HCT116 (cell line): ENCODE results near the gene PNPLA2. TPM values are rescaled to one million over a fixed set of nuclear protein-coding genes. Genes with fewer than 3 reads are reported as not detected.

Source experiments
- ATAC-seq: fragments of 200-7000 bp; cut with Tn5 transposase; 2 replicates; pipeline ENCODE4 v1.9.1; 2020; ENCODE audit warnings: mild to moderate bottlenecking, moderate library complexity
- BruUV-seq: library from RNA; stranded (reverse); fragments of 400-500 nt; replicated peaks from 2 replicates; lab custom pipeline; 2021; lab: Mats Ljungman, UMichigan
- CTCF ChIA-PET: fragments of 300-600 bp; sonication (Branson Sonifier 250); formaldehyde crosslinking; loops from one replicate; lab custom pipeline; 2021; ENCODE audit warnings: antibody characterized with exemption; lab: Charles Lee
- POLR2A ChIA-PET: fragments of 300-600, 350-600 bp; sonication (Branson Sonifier 250); formaldehyde crosslinking; loops from one replicate; lab custom pipeline; 2021; ENCODE audit warnings: antibody characterized with exemption; lab: Charles Lee
- RAD21 ChIA-PET, 2 experiments: fragments of 300-600 bp; sonication (Branson Sonifier 250); formaldehyde crosslinking; loops; one replicate each; lab custom pipeline; 2023; ENCODE audit warnings: low total read pairs in 2 of 2; ENCODE audit not compliant: uncharacterized antibody in 2 of 2, unreplicated experiment in 2 of 2, low non-redundant PET in 1 of 2; lab: Charles Lee
- DNase-seq: peaks from one replicate; pipeline ENCODE4 v3.0.0-alpha.2; 2010; ENCODE audit warnings: low read depth, low spot score
- H2AFZ ChIP-seq: fragments of 200-600 bp; shearing (Covaris generic), sonication (generic); 2 replicates; pipeline ENCODE4 v1.6.1; 2017; ENCODE audit warnings: low read depth, mixed run types, mixed read lengths, antibody characterized with exemption, low read length; ENCODE audit not compliant: poor library complexity, severe bottlenecking
- H3K27ac ChIP-seq: 2 replicates; pipeline ENCODE4 v1.5.1; 2012; ENCODE audit warnings: low read depth, low read length
- H3K27me3 ChIP-seq: fragments of 200-600 bp; sonication (generic); 2 replicates; pipeline ENCODE4 v1.6.1; 2016; ENCODE audit warnings: mixed run types, low read length, mixed read lengths; ENCODE audit not compliant: insufficient read depth
- H3K36me3 ChIP-seq, 2 experiments: fragments of 200-500 bp in 1 of 2; fragments of 200-600 bp in 1 of 2; sonication (Bioruptor generic) in 1 of 2; sonication (generic) in 1 of 2; 2 replicates each; pipeline versions ENCODE4 v1.5.1 to v1.6.1; 2014 to 2016; ENCODE audit warnings: low read length in 2 of 2, inconsistent platforms in 1 of 2, mixed read lengths in 1 of 2, mixed run types in 1 of 2; ENCODE audit not compliant: insufficient read depth in 2 of 2, control insufficient read depth in 1 of 2
- H3K4me1 ChIP-seq, 2 experiments: fragments of 200-600 bp in 1 of 2; sonication (generic) in 1 of 2; 2 replicates each; pipeline versions ENCODE4 v1.5.1 to v1.6.1; 2012 to 2017; ENCODE audit warnings: low read length in 2 of 2, inconsistent platforms in 1 of 2, mild to moderate bottlenecking in 1 of 2, mixed read lengths in 1 of 2, mixed run types in 1 of 2, moderate library complexity in 1 of 2; ENCODE audit not compliant: insufficient read depth in 2 of 2, control insufficient read depth in 1 of 2
- H3K4me2 ChIP-seq: fragments of 200-600 bp; sonication (generic); 2 replicates; pipeline ENCODE4 v1.6.1; 2017; ENCODE audit warnings: mixed run types, low read length, mixed read lengths
- H3K4me3 ChIP-seq, 2 experiments: fragments of 200-600 bp in 1 of 2; sonication (generic) in 1 of 2; replicated peaks in 1 of 2; 2 replicates each; pipeline ENCODE4 v1.5.1; 2011 to 2016; ENCODE audit warnings: low read length in 2 of 2, control low read depth in 1 of 2, low read depth in 1 of 2, mild to moderate bottlenecking in 1 of 2, mixed read lengths in 1 of 2, mixed run types in 1 of 2
- H3K79me2 ChIP-seq: fragments of 200-600 bp; sonication (generic); 2 replicates; pipeline ENCODE4 v1.6.1; 2017; ENCODE audit warnings: mild to moderate bottlenecking, mixed run types, low read length, moderate library complexity, mixed read lengths; ENCODE audit not compliant: insufficient read depth
- H3K9ac ChIP-seq: fragments of 200-600 bp; sonication (generic); 2 replicates; pipeline ENCODE4 v1.6.1; 2016; ENCODE audit warnings: low read length, mixed read lengths
- H3K9me2 ChIP-seq: fragments of 200-600 bp; sonication (generic), shearing (Covaris generic); 2 replicates; pipeline ENCODE4 v1.6.1; 2017; ENCODE audit warnings: mixed run types, mild to moderate bottlenecking, moderate library complexity; ENCODE audit not compliant: insufficient read depth
- H3K9me3 ChIP-seq, 2 experiments: fragments of 200-500 bp in 1 of 2; fragments of 200-600 bp in 1 of 2; sonication (Bioruptor generic) in 1 of 2; sonication (generic) in 1 of 2; 2 replicates each; pipeline ENCODE4 v1.6.1; 2014 to 2017; ENCODE audit warnings: low read length in 2 of 2, mixed read lengths in 2 of 2, inconsistent platforms in 1 of 2, low read depth in 1 of 2, mild to moderate bottlenecking in 1 of 2, mixed run types in 1 of 2, moderate library complexity in 1 of 2; ENCODE audit not compliant: control insufficient read depth in 1 of 2, insufficient read depth in 1 of 2
- H4K20me1 ChIP-seq: fragments of 200-600 bp; sonication (generic), shearing (Covaris generic); 2 replicates; pipeline ENCODE4 v1.6.1; 2017; ENCODE audit warnings: mixed run types, mild to moderate bottlenecking, moderate library complexity; ENCODE audit not compliant: insufficient read depth
- ATF3 ChIP-seq: IDR thresholded peaks from 2 replicates; pipeline ENCODE4 v1.6.1; 2012
- CBX3 ChIP-seq: IDR thresholded peaks from 2 replicates; pipeline ENCODE4 v1.6.1; 2012; ENCODE audit warnings: low read depth
- CTCF ChIP-seq, 3 experiments: fragments of 200-600 bp in 1 of 3; sonication (generic) in 1 of 3; IDR thresholded peaks in 2 of 3; conservative IDR thresholded peaks in 1 of 3; 2 replicates each; pipeline ENCODE4 v1.5.1; 2012 to 2017; ENCODE audit warnings: low read depth in 2 of 3, low read length in 2 of 3, antibody characterized with exemption in 1 of 3, borderline replicate concordance in 1 of 3, control low read depth in 1 of 3, mild to moderate bottlenecking in 1 of 3, mixed read lengths in 1 of 3, mixed run types in 1 of 3, moderate library complexity in 1 of 3; ENCODE audit not compliant: insufficient read depth in 1 of 3
- EGR1 ChIP-seq: IDR thresholded peaks from 2 replicates; pipeline ENCODE4 v1.6.1; 2012; ENCODE audit warnings: low read depth
- EZH2phosphoT487 ChIP-seq: fragments of 200-600 bp; IDR thresholded peaks from 2 replicates; pipeline ENCODE4 v1.6.1; 2018; ENCODE audit warnings: antibody characterized with exemption, borderline replicate concordance
- FOSL1 ChIP-seq: IDR thresholded peaks from 2 replicates; pipeline ENCODE4 v1.6.1; 2012; ENCODE audit warnings: low read depth
- JUND ChIP-seq: IDR thresholded peaks from 2 replicates; pipeline ENCODE4 v1.6.1; 2012
- POLR2A ChIP-seq: IDR thresholded peaks from 2 replicates; pipeline ENCODE4 v1.7.0; 2011; ENCODE audit warnings: borderline replicate concordance; ENCODE audit not compliant: insufficient read depth, insufficient read length; ENCODE audit errors: extremely low read depth
- POLR2AphosphoS5 ChIP-seq: IDR thresholded peaks from 2 replicates; pipeline ENCODE4 v1.6.1; 2011; ENCODE audit warnings: mild to moderate bottlenecking, low read depth, low read length, moderate library complexity
- REST ChIP-seq: IDR thresholded peaks from 2 replicates; pipeline ENCODE4 v1.6.1; 2012; ENCODE audit warnings: low read depth
- SRF ChIP-seq: IDR thresholded peaks from 2 replicates; pipeline ENCODE4 v1.6.1; 2012; ENCODE audit warnings: low read depth
- TCF7L2 ChIP-seq: IDR thresholded peaks from 2 replicates; pipeline ENCODE4 v1.7.0; 2011; ENCODE audit warnings: borderline replicate concordance, inconsistent platforms; ENCODE audit not compliant: insufficient read depth, insufficient read length; ENCODE audit errors: extremely low read depth
- ZNF274 ChIP-seq: fragments of 200-500 bp; sonication (Bioruptor generic); IDR thresholded peaks from 2 replicates; pipeline ENCODE4 v1.6.1; 2014; ENCODE audit warnings: mild to moderate bottlenecking, low read depth, low read length, inconsistent platforms
- intact Hi-C: fragments of 100-400 bp; cut with micrococcal nuclease; formaldehyde crosslinking; loops from 2 replicates; pipeline ENCODE4 v1.10.0; 2022
- total RNA-seq: library from RNA; stranded (reverse); gene quantifications from one replicate; pipeline ENCODE4 v1.2.1, GENCODE V29; 2021; ENCODE audit not compliant: unreplicated experiment

The PNPLA2 gene
- total RNA-seq, 1 experiment from 2014 or later = 124 TPM

- Histone ChIP-seq H3K27me3 (no peaks in the 10 kb centered on the region), H3K4me2 (no peak overlapping the region), H4K20me1 (peaks cover 2% of the 10 kb centered on the region; the same call in 1 of the 2 replicates), H3K79me2 (peaks cover 30% of the 10 kb centered on the region), H3K36me3 (peaks cover 0 to 2% of the 10 kb centered on the region in 2 experiments; a peak in 1 of 4 replicates), H3K4me3 (no peak overlapping the region), H3K9me2 (no peaks in the 10 kb centered on the region), H3K9ac (no peak overlapping the region), H3K27ac (peak overlapping the region; percentile 37; the same call in 1 of the 2 replicates), H3K9me3 (no peaks in the 10 kb centered on the region), H3K4me1 (peaks cover 20 to 43% of the 10 kb centered on the region in 2 experiments), H2AFZ (no peak overlapping the region)
- no peak for TF ChIP-seq EZH2phosphoT487
- TF ChIP-seq SRF = no peak
- no peak for TF ChIP-seq EGR1
- no peak for TF ChIP-seq CBX3
- TF ChIP-seq ATF3 = no peak
- no peak for TF ChIP-seq CTCF (IDR thresholded peaks at IDR 0.05 in 2 of 3, conservative IDR thresholded peaks at IDR 0.05 in 1 of 3; ENCODE audit: borderline replicate concordance in 1 of 3, insufficient read depth in 1 of 3, low read depth in 2 of 3, low read length in 2 of 3)
- TF ChIP-seq TCF7L2 = no peak
- no peak for TF ChIP-seq FOSL1
- no peak for TF ChIP-seq REST
- TF ChIP-seq POLR2AphosphoS5 = no peak
- TF ChIP-seq JUND = no peak
- no peak for TF ChIP-seq POLR2A
- no peak for TF ChIP-seq ZNF274
- BruUV-seq = no TSS peak
- ChIA-PET RAD21 (interaction anchor here in 1 of 2 experiments (0.8 kb wide), 1 partner anchor 16 kb away, joined by 3 read pairs; no protein-coding TSS in a partner anchor), CTCF (no interaction called here), POLR2A (interaction anchor here (0.7 to 1.4 kb wide), 4 partner anchors 9 to 27 kb away, joined by 3 to 4 read pairs (median 4); no protein-coding TSS in a partner anchor)
- ATAC-seq (no peak), DNase-seq (no peak)
- intact Hi-C loops = no loop called here
Observed at GRCh38 chr11:845872-846495, 27.3 kb downstream of the PNPLA2 start.
